ENCODE results near the gene BCL7A.

The BCL7A gene

GRCh38 chr12:122009741-122010140 lies 11.9 kb upstream of the BCL7A start:
- no peak for DNase-seq (ENCODE audit: low read depth, low spot score)
- no peak for TF ChIP-seq FOXP2 (optimal IDR thresholded peaks at IDR 0.05; ENCODE audit: control extremely low read depth, extremely low read length, insufficient read depth)
- TF ChIP-seq POLR2AphosphoS5 (IDR thresholded peaks at IDR 0.05; ENCODE audit: borderline replicate concordance, low read depth, low read length): no peak
- no peak for TF ChIP-seq EZH2 (IDR thresholded peaks at IDR 0.05)
- Histone ChIP-seq H3K27ac (no peak overlapping the region), H3K9me3 (ENCODE audit: low read depth, low read length) (no peaks in the 10 kb centered on the region), H3K36me3 (ENCODE audit: insufficient read depth, low read length) (no peaks in the 10 kb centered on the region), H3K4me3 (no peak overlapping the region), H3K9ac (ENCODE audit: insufficient read length) (no peak overlapping the region)

GRCh38 chr12:122012184-122012583 lies 9.5 kb upstream of the BCL7A start:
- H3K27ac ChIP-seq: no peak overlapping the region
- H3K9me3 ChIP-seq (ENCODE audit: low read depth, low read length): no peaks in the 10 kb centered on the region
- no peak for TF ChIP-seq POLR2AphosphoS5 (IDR thresholded peaks at IDR 0.05; ENCODE audit: borderline replicate concordance, low read depth, low read length)
- TF ChIP-seq FOXP2 (optimal IDR thresholded peaks at IDR 0.05; ENCODE audit: control extremely low read depth, extremely low read length, insufficient read depth): no peak
- no peak for TF ChIP-seq EZH2 (IDR thresholded peaks at IDR 0.05)
- no peak overlapping the region for H3K4me3 ChIP-seq
- DNase-seq (ENCODE audit: low read depth, low spot score): no peak
- H3K36me3 ChIP-seq (ENCODE audit: insufficient read depth, low read length): no peaks in the 10 kb centered on the region
- no peak overlapping the region for H3K9ac ChIP-seq (ENCODE audit: insufficient read length)

- Histone ChIP-seq H3K9me3 (ENCODE audit: low read depth, low read length) (0 out of 2 replicates have a peak, but pooled peaks cover under 1% of the 10 kb centered on the region), H3K36me3 (ENCODE audit: insufficient read depth, low read length) (no peaks in the 10 kb centered on the region), H3K4me3 (no peak overlapping the region), H3K27ac (no peak overlapping the region), H3K9ac (ENCODE audit: insufficient read length) (no peak overlapping the region)
- no peak for DNase-seq (ENCODE audit: low read depth, low spot score)
- TF ChIP-seq EZH2 (IDR thresholded peaks at IDR 0.05): no peak
- no peak for TF ChIP-seq POLR2AphosphoS5 (IDR thresholded peaks at IDR 0.05; ENCODE audit: borderline replicate concordance, low read depth, low read length)
- TF ChIP-seq FOXP2 (optimal IDR thresholded peaks at IDR 0.05; ENCODE audit: control extremely low read depth, extremely low read length, insufficient read depth): no peak
Measured at GRCh38 chr12:122013136-122013535, 8.5 kb upstream of the BCL7A start.

- Histone ChIP-seq H3K9ac (ENCODE audit: insufficient read length) (no peak overlapping the region), H3K4me3 (no peak overlapping the region), H3K36me3 (ENCODE audit: insufficient read depth, low read length) (no peaks in the 10 kb centered on the region), H3K9me3 (ENCODE audit: low read depth, low read length) (0 out of 2 replicates have a peak, but pooled peaks cover 6% of the 10 kb centered on the region), H3K27ac (no peak overlapping the region)
- DNase-seq (ENCODE audit: low read depth, low spot score): no peak
- TF ChIP-seq POLR2AphosphoS5 (IDR thresholded peaks at IDR 0.05; ENCODE audit: borderline replicate concordance, low read depth, low read length) (no peak), FOXP2 (optimal IDR thresholded peaks at IDR 0.05; ENCODE audit: control extremely low read depth, extremely low read length, insufficient read depth) (no peak), EZH2 (IDR thresholded peaks at IDR 0.05) (no peak)
Measured at GRCh38 chr12:122013791-122014590, 7.7 kb upstream of the BCL7A start.

GRCh38 chr12:122014781-122015180 lies 6.9 kb upstream of the BCL7A start:
- Histone ChIP-seq H3K9me3 (ENCODE audit: low read depth, low read length) (0 out of 2 replicates have a peak, but pooled peaks cover 6% of the 10 kb centered on the region), H3K36me3 (ENCODE audit: insufficient read depth, low read length) (no peaks in the 10 kb centered on the region), H3K27ac (no peak overlapping the region), H3K4me3 (no peak overlapping the region), H3K9ac (ENCODE audit: insufficient read length) (no peak overlapping the region)
- no peak for DNase-seq (ENCODE audit: low read depth, low spot score)
- TF ChIP-seq POLR2AphosphoS5 (IDR thresholded peaks at IDR 0.05; ENCODE audit: borderline replicate concordance, low read depth, low read length) (no peak), EZH2 (IDR thresholded peaks at IDR 0.05) (no peak), FOXP2 (optimal IDR thresholded peaks at IDR 0.05; ENCODE audit: control extremely low read depth, extremely low read length, insufficient read depth) (no peak)

GRCh38 chr12:122018457-122018856 lies 3.2 kb upstream of the BCL7A start:
- H3K4me3 ChIP-seq: no peak overlapping the region
- no peak for DNase-seq (ENCODE audit: low read depth, low spot score)
- no peak overlapping the region for H3K27ac ChIP-seq
- TF ChIP-seq POLR2AphosphoS5 (IDR thresholded peaks at IDR 0.05; ENCODE audit: borderline replicate concordance, low read depth, low read length): no peak
- H3K9me3 ChIP-seq (ENCODE audit: low read depth, low read length): 0 out of 2 replicates have a peak, but pooled peaks cover 6% of the 10 kb centered on the region
- H3K9ac ChIP-seq (ENCODE audit: insufficient read length): no peak overlapping the region
- H3K36me3 ChIP-seq (ENCODE audit: insufficient read depth, low read length): no peaks in the 10 kb centered on the region

- no peak overlapping the region for H3K4me3 ChIP-seq
- H3K9me3 ChIP-seq (ENCODE audit: low read depth, low read length): 0 out of 2 replicates have a peak, but pooled peaks cover 6% of the 10 kb centered on the region
- H3K27ac ChIP-seq: no peak overlapping the region
- no peaks in the 10 kb centered on the region for H3K36me3 ChIP-seq (ENCODE audit: insufficient read depth, low read length)
- H3K9ac ChIP-seq (ENCODE audit: insufficient read length): no peak overlapping the region
- TF ChIP-seq EZH2 (IDR thresholded peaks at IDR 0.05) (no peak), FOXP2 (optimal IDR thresholded peaks at IDR 0.05; ENCODE audit: control extremely low read depth, extremely low read length, insufficient read depth) (no peak), POLR2AphosphoS5 (IDR thresholded peaks at IDR 0.05; ENCODE audit: borderline replicate concordance, low read depth, low read length) (no peak)
- DNase-seq (ENCODE audit: low read depth, low spot score): no peak
Measured at GRCh38 chr12:122018937-122019336, 2.7 kb upstream of the BCL7A start.

- Histone ChIP-seq H3K27ac (no peak overlapping the region), H3K9ac (ENCODE audit: insufficient read length) (peak overlapping the region; percentile 73), H3K9me3 (ENCODE audit: low read depth, low read length) (0 out of 2 replicates have a peak, but pooled peaks cover 6% of the 10 kb centered on the region), H3K36me3 (ENCODE audit: insufficient read depth, low read length) (no peaks in the 10 kb centered on the region), H3K4me3 (peak overlapping the region; percentile 86)
- DNase-seq (ENCODE audit: low read depth, low spot score): no peak
- TF ChIP-seq POLR2AphosphoS5 (IDR thresholded peaks at IDR 0.05; ENCODE audit: borderline replicate concordance, low read depth, low read length) (no peak), EZH2 (IDR thresholded peaks at IDR 0.05) (no peak)
Measured at GRCh38 chr12:122020795-122021192, 890 bp upstream of the BCL7A start.

Data from SK-N-MC (cell line).